WTC11 (cell line): ENCODE results near the gene ARHGEF12. TPM values are rescaled to one million over a fixed set of nuclear protein-coding genes. Genes with fewer than 3 reads are reported as not detected.

ENCODE experiments used
- ATAC-seq: fragments of 200-7000 bp; cut with Tn5 transposase; 2 replicates; pipeline ENCODE4 v1.10.0; 2021; ENCODE audit warnings: mild to moderate bottlenecking, moderate library complexity
- Bru-seq: library from RNA; stranded (reverse); fragments of 400-500 nt; gene quantifications from one replicate; lab custom pipeline; 2021; lab: Mats Ljungman, UMichigan
- CTCF ChIA-PET: fragments of 300-600 bp; sonication (Branson Sonifier 250); formaldehyde crosslinking; loops from one replicate; lab custom pipeline; 2021; ENCODE audit warnings: antibody characterized with exemption; lab: Charles Lee
- POLR2A ChIA-PET: fragments of 350-600 bp; sonication (Branson Sonifier 250); formaldehyde crosslinking; loops from one replicate; lab custom pipeline; 2021; ENCODE audit warnings: antibody characterized with exemption; lab: Charles Lee
- DNase-seq: peaks from one replicate; pipeline ENCODE4 v3.0.0; 2021; ENCODE audit warnings: low spot score
- H3K27ac Mint-ChIP-seq: 2 replicates; pipeline ENCODE4 v1.8.0; 2021; ENCODE audit warnings: mixed read lengths
- H3K27me3 Mint-ChIP-seq: 2 replicates; pipeline ENCODE4 v1.8.0; 2021; ENCODE audit warnings: low read depth, mild to moderate bottlenecking, moderate library complexity, mixed read lengths
- H3K36me3 Mint-ChIP-seq: 2 replicates; pipeline ENCODE4 v1.8.0; 2021; ENCODE audit warnings: mixed read lengths
- H3K4me1 Mint-ChIP-seq: 2 replicates; pipeline ENCODE4 v1.8.0; 2022; ENCODE audit warnings: mixed read lengths
- H3K4me3 Mint-ChIP-seq: 2 replicates; pipeline ENCODE4 v1.8.0; 2021; ENCODE audit warnings: mild to moderate bottlenecking, moderate library complexity, mixed read lengths
- H3K9me3 Mint-ChIP-seq: 2 replicates; pipeline ENCODE4 v1.8.0; 2021; ENCODE audit warnings: mixed read lengths
- ATF1 ChIP-seq: sonication (generic); formaldehyde crosslinking; IDR thresholded peaks from 2 replicates; pipeline ENCODE4 v1.8.1; 2023; ENCODE audit warnings: mild to moderate bottlenecking, moderate library complexity, missing genetic modification reagents
- ATF3 ChIP-seq: sonication (generic); formaldehyde crosslinking; conservative IDR thresholded peaks from 2 replicates; pipeline ENCODE4 v1.8.1; 2022; ENCODE audit warnings: mild to moderate bottlenecking, missing genetic modification reagents
- CDX4 ChIP-seq: fragments of 250-450 bp; sonication (Bioruptor Pico); IDR thresholded peaks from 2 replicates; pipeline ENCODE4 v1.9.0; 2021; ENCODE audit warnings: moderate library complexity, mild to moderate bottlenecking, inconsistent platforms, borderline replicate concordance
- CTCF ChIP-seq: fragments of 200-600 bp; IDR thresholded peaks from 2 replicates; pipeline ENCODE4 v1.8.0; 2022; ENCODE audit warnings: antibody characterized with exemption
- ELF4 ChIP-seq: sonication (generic); formaldehyde crosslinking; IDR thresholded peaks from 2 replicates; pipeline ENCODE4 v1.8.1; 2022; ENCODE audit warnings: low read depth, mild to moderate bottlenecking, moderate library complexity, missing genetic modification reagents
- ERG ChIP-seq: fragments of 250-450 bp; sonication (Bioruptor Pico); IDR thresholded peaks from 2 replicates; pipeline ENCODE4 v1.8.0; 2021; ENCODE audit warnings: mild to moderate bottlenecking
- ESRRA ChIP-seq: sonication (generic); formaldehyde crosslinking; IDR thresholded peaks from 2 replicates; pipeline ENCODE4 v1.8.1; 2022; ENCODE audit warnings: mild to moderate bottlenecking, missing genetic modification reagents, borderline replicate concordance
- FOXJ3 ChIP-seq: sonication (generic); formaldehyde crosslinking; IDR thresholded peaks from 2 replicates; pipeline ENCODE4 v1.9.0; 2021; ENCODE audit warnings: missing genetic modification reagents, mild to moderate bottlenecking, borderline replicate concordance
- GRHL2 ChIP-seq: fragments of 250-450 bp; sonication (Bioruptor Pico); IDR thresholded peaks from 2 replicates; pipeline ENCODE4 v1.8.0; 2022; ENCODE audit warnings: mild to moderate bottlenecking, moderate library complexity; ENCODE audit not compliant: insufficient replicate concordance, severe bottlenecking
- IRF1 ChIP-seq: sonication (generic); formaldehyde crosslinking; IDR thresholded peaks from 2 replicates; pipeline ENCODE4 v1.8.0; 2023; ENCODE audit warnings: missing genetic modification reagents
- JUN ChIP-seq: sonication (generic); formaldehyde crosslinking; IDR thresholded peaks from 2 replicates; pipeline ENCODE4 v1.8.0; 2023; ENCODE audit warnings: mild to moderate bottlenecking, missing genetic modification reagents
- MXD4 ChIP-seq: fragments of 250-450 bp; sonication (Bioruptor Pico); IDR thresholded peaks from 2 replicates; pipeline ENCODE4 v1.8.0; 2021; ENCODE audit warnings: mild to moderate bottlenecking, moderate library complexity, borderline replicate concordance
- NFATC4 ChIP-seq: fragments of 250-450 bp; sonication (Bioruptor Pico); IDR thresholded peaks from 2 replicates; pipeline ENCODE4 v1.9.0; 2021; ENCODE audit warnings: mild to moderate bottlenecking
- NFYB ChIP-seq: sonication (generic); formaldehyde crosslinking; conservative IDR thresholded peaks from 2 replicates; pipeline ENCODE4 v1.8.0; 2022; ENCODE audit warnings: low read depth, missing genetic modification reagents
- NR1H2 ChIP-seq: sonication (generic); formaldehyde crosslinking; IDR thresholded peaks from 2 replicates; pipeline ENCODE4 v1.9.0; 2021; ENCODE audit warnings: mild to moderate bottlenecking, moderate library complexity, missing genetic modification reagents
- NR3C1 ChIP-seq: sonication (generic); formaldehyde crosslinking; conservative IDR thresholded peaks from 2 replicates; pipeline ENCODE4 v1.8.1; 2023; ENCODE audit warnings: low read depth, mild to moderate bottlenecking, missing genetic modification reagents
- PRDM15 ChIP-seq: sonication (generic); formaldehyde crosslinking; IDR thresholded peaks from 2 replicates; pipeline ENCODE4 v1.8.0; 2022; ENCODE audit warnings: missing genetic modification reagents
- SMAD4 ChIP-seq: sonication (generic); formaldehyde crosslinking; IDR thresholded peaks from 2 replicates; pipeline ENCODE4 v1.8.0; 2022; ENCODE audit warnings: mild to moderate bottlenecking, missing genetic modification reagents
- SOX15 ChIP-seq: fragments of 250-450 bp; sonication (Bioruptor Pico); IDR thresholded peaks from 2 replicates; pipeline ENCODE4 v1.9.0; 2021; ENCODE audit warnings: mild to moderate bottlenecking
- SP1 ChIP-seq: sonication (generic); formaldehyde crosslinking; conservative IDR thresholded peaks from 2 replicates; pipeline ENCODE4 v1.8.1; 2022; ENCODE audit warnings: missing genetic modification reagents
- STAT6 ChIP-seq: sonication (generic); formaldehyde crosslinking; conservative IDR thresholded peaks from 2 replicates; pipeline ENCODE4 v1.8.1; 2023; ENCODE audit warnings: mild to moderate bottlenecking, low read depth, missing genetic modification reagents, moderate library complexity
- TEAD4 ChIP-seq: sonication (generic); formaldehyde crosslinking; IDR thresholded peaks from 2 replicates; pipeline ENCODE4 v1.8.0; 2022; ENCODE audit warnings: mild to moderate bottlenecking, missing genetic modification reagents
- ZNF512 ChIP-seq: sonication (generic); formaldehyde crosslinking; IDR thresholded peaks from 2 replicates; pipeline ENCODE4 v1.8.1; 2022; ENCODE audit warnings: missing genetic modification reagents, borderline replicate concordance
- long read RNA-seq, 3 experiments: library from RNA in 1 of 3; library from capped mRNA in 1 of 3; library from polyadenylated mRNA in 1 of 3; unstranded in 2 of 3; stranded (forward) in 1 of 3; transcript quantifications; one replicate each; pipeline ENCODE4 v2.0.0, GENCODE V29; 2021
- total RNA-seq: library from RNA; stranded (reverse); gene quantifications from 3 replicates; pipeline ENCODE4 v1.2.3, GENCODE V29; 2021

ARHGEF12 gene
- total RNA-seq, result 32.0 to 35.8 TPM (median 32.2 TPM) in 3 replicates
- percentile 78 among the genes with signal in this experiment for Bru-seq, nascent RNA
- long read RNA-seq, experiment 1, full-length matches to known transcripts, result 1 of 41 reads
- long read RNA-seq, experiment 1, partial matches to known transcripts, result 30 of 41 reads
- long read RNA-seq, experiment 1, other reads (novel, unspliced or antisense), result 10 of 41 reads
- long read RNA-seq, experiment 2, partial matches to known transcripts, result 30 of 33 reads
- long read RNA-seq, experiment 2, other reads (novel, unspliced or antisense), result 3 of 33 reads
- long read RNA-seq, experiment 3, result 0 reads

GRCh38 chr11:120335908-120336640, at the start of gene ARHGEF12:
Gene ARHGEF12 (plus strand): TSS chr11:120336413. CDS start chr11:120337244, 831 bp downstream.
- peak; percentile 95 for DNase-seq
- H3K9me3 Mint-ChIP-seq, result no peaks in the 10 kb centered on the region
- ATAC-seq, result peak; percentile 63
- no peaks in the 10 kb centered on the region for H3K36me3 Mint-ChIP-seq
- H3K27me3 Mint-ChIP-seq, result no peaks in the 10 kb centered on the region
- CTCF ChIA-PET, result interaction anchor here (0.6 to 3.6 kb wide), 18 partner anchors 10 to 349 kb away, joined by 3 to 26 read pairs (median 6); partner anchors contain the start of gene TLCD5
- peaks cover 30% of the 10 kb centered on the region for H3K4me1 Mint-ChIP-seq
- peak within 1 kb of the TSS; percentile 89 for H3K27ac Mint-ChIP-seq
- H3K4me3 Mint-ChIP-seq, result peak within 1 kb of the TSS; percentile 99
- POLR2A ChIA-PET, result interaction anchor here (1.4 kb wide), 1 partner anchor 11 kb away, joined by 4 read pairs; the partner anchor contains the start of gene TLCD5
- TF ChIP-seq SP1 (CRISPR knock-in tag) (peak; percentile 87), ZNF512 (CRISPR knock-in tag) (no peak), ELF4 (no peak), IRF1 (CRISPR knock-in tag) (no peak), ATF1 (CRISPR knock-in tag) (no peak), JUN (CRISPR knock-in tag) (no peak), NR1H2 (CRISPR knock-in tag) (no peak), ESRRA (CRISPR knock-in tag) (no peak), SOX15 (CRISPR knock-in tag) (no peak), TEAD4 (CRISPR knock-in tag) (no peak), FOXJ3 (CRISPR knock-in tag) (no peak), ERG (CRISPR knock-in tag) (no peak), CDX4 (no peak), SMAD4 (CRISPR knock-in tag) (no peak), NFYB (CRISPR knock-in tag) (no peak), NR3C1 (CRISPR knock-in tag) (no peak), STAT6 (no peak), PRDM15 (CRISPR knock-in tag) (no peak), MXD4 (CRISPR knock-in tag) (no peak), GRHL2 (CRISPR knock-in tag) (no peak), NFATC4 (CRISPR knock-in tag) (peak; percentile 36; the same call in 1 of the 2 replicates), ATF3 (CRISPR knock-in tag) (no peak), CTCF (no peak)
